GM23248 (cell line): Measurements from ENCODE around the gene RNF227.

Source experiments
- EZH2 ChIP-seq: fragments of 200-600 bp; sonication (generic); IDR thresholded peaks from 2 replicates; pipeline ENCODE4 v1.6.1; 2018; ENCODE audit warnings: antibody characterized with exemption, mild to moderate bottlenecking; ENCODE audit not compliant: insufficient read depth, poor library complexity, severe bottlenecking
- EZH2phosphoT487 ChIP-seq: fragments of 200-600 bp; sonication (generic); IDR thresholded peaks from 2 replicates; pipeline ENCODE4 v1.6.1; 2018; ENCODE audit warnings: antibody characterized with exemption, moderate library complexity, mild to moderate bottlenecking, low read depth; ENCODE audit not compliant: insufficient read depth

- TF ChIP-seq EZH2 (no peak), EZH2phosphoT487 (no peak)
Measured at GRCh38 chr17:7894866-7895265, 21.2 kb downstream of the RNF227 start.
